GM18520 (cell line): Measurements from ENCODE around the gene GART.
"Not testable (repeated sequence)": the region's sequence is repeated elsewhere in the genome, so short reads cannot be mapped to it uniquely, and the experiment has no call there.

Source experiments
- ATAC-seq: cut with Tn5 transposase; IDR thresholded peaks from one replicate; pipeline ENCODE4 v1.9.1; 2021; ENCODE audit not compliant: unreplicated experiment

GART gene

DNA sequence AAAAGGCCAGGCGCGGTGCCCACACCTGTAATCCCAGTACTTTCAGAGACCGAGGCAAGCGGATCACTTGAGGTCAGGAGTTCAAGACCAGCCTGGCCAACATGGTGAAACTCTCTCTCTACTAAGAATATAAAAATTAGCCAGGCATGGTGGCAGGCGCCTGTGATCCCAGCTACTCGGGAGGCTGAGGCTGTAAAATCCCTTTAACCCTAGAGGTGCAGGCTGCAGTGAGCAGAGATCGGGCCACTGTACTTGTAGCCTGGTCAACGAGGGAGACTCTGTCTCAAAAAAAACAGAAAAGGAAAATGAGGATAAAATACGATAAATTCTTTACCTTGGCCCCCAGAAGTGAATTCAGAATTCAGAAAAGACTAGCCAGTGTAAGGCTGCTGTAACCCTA is 63.7 kb downstream of the GART start:
- no peak for ATAC-seq

DNA sequence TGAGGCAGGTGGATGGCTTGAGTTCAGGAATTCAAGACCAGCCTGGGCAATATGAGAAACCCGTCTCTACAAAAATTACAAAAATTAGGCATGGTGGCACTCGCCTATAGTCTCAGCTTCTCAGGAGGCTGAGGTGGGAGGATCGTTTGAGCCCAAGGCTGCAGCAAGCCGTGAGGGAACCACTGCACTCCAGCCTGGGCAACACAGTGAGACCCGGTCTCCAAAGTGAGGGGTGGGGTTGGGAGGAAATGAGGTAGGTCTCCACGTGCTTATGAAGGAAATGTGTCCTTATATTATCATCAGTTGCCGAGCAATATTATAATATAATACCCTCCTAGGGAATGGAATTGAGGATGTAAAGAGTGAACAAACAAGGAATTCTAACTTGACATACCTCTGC is 64.9 kb downstream of the GART start:
- ATAC-seq: no peak

DNA sequence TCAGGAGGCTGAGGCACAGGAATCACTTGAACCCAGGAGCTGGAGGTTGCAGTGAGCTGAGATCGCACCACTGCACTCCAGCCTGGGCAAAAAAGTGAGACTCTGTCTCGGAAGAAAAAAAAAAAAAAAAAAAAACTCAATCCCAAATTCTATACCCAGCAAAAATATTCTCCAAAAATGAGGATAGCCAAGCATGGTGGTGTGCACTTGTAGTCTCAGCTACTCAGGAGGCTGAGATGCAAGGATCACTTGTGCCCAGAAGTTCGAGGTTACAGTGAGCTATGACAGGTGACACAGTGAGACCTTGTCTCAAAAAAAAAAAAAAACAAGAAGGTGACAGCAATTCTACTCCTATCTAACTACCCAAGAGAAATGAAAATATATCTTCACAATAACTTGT is 68.6 kb downstream of the GART start:
- no peak for ATAC-seq

DNA sequence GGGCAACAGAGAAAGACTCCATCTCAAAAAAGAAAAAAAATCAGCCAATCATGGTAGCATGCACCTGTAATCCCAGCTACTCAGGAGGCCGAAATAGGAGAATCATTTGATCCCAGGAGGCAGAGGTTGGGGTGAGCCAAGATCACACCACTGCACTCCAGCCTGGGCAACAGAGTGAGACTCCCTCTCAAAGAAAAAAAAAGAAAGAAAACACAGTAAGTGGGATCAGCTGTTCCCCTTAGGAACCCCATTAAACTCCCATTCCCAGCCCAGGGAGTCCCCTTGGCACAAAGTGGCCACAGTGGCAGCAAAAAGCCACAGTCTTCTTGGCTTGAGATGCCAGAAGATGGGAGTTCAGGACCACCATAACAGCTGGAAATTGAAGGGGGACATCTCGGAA is 71.2 kb downstream of the GART start:
- no peak for ATAC-seq

DNA sequence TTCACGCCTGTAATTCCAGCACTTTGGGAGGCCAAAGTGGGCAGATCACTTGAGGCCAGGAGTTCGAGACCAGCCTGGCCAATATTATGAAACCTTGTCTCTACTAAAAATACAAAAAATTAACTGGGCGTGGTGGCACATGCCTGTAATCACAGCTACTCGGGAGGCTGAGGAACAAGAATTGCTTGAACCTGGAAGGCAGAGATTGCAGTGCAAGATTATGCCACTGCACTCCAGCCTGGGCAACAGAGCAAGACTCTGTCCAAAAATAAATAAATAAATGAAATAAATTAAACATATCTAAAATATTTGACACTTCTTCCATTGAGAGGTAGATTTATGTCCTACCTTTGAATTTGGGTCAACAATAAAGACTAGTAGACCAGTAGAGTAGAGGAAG is 72.7 kb downstream of the GART start:
- not testable (repeated sequence) for ATAC-seq

DNA sequence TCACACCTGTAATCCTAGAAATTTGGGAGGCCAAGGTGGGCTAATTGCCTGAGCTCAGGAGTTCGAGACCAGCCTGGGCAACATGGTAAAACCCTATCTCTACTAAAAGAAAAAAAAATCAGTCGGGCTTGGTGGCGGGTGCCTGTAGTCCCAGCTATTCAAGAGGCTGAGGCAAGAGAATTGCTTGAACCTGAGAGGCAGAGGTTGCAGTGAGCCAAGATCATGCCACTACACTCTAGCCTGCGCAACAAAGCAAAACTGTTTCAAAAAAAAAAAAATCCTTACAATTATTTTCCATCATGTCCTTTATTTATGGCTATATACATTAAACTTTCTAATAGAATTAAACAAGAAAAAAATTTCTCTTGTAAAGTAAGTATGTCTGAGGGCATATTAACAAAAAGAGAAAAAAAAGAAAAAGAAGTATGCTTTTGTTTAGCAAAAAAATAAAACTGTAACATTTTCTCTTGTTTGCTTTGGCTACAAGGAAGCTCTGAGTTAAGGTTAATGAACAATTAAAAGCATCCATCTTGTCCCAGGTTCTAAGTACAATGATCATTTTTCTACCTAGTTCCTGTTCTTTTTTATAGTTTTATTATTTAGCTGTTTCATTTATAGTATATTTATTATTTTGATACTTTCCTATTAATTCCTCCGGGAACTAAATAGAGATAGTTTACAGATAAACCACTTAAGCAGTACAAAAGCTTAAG is 80.2 kb downstream of the GART start:
- ATAC-seq: no peak

DNA sequence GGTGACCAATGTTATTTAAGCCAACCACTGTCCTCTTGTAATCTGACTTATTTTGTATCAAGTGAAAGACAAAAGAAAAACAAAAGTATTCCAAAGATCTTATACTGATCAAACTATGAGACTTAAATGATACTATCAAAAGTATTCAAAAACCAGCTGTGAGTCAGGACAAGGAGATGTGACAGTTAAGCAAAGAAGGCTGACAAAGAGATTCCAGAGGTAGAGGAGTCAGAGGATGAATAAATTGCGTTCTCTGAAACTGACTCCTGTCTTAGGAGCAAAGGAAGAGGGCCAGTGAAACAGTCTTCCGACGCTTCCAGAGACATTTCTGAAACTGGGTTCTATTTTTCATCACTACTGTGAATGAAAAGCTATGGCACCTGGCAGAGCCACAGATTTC is 83.1 kb downstream of the GART start:
- ATAC-seq: no peak

DNA sequence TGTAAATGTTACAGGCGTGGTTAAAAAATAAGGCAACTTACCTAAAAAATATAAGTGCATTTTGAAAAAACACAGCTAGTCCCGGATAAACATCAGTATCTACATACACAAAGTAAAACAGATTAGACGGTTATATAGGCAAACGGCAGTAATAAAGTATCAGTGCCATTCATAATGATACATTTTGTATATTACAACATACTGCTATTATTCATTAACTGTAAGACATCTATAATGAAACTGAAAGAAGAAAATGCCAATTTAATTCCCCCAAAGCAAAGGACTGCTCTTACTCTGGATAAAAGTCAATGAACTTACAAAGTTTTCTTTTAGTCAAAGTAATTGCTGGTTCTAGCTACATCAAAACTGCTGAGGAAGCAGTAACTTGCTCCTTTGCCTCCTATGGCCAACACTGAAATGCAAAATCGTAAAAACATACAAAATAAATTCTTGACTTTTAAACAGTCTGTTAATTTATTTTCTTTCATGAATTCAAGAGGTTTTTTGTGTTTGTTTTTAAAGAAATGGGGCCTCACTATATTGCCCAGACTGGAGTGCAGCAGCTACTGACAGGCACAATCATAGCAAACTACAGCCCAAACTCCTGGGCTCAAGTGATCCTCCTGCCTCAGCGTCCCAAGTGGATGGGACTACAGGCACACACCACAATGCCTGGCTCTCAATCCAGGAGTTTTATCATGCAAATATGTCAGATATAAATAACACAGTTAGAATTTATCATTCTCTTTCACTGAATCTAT is 86.1 kb downstream of the GART start:
- ATAC-seq: no peak
